ENCODE results near the gene PIP5K1A.

Gene PIP5K1A

GRCh38 chr1:151242442-151242841 is 44.1 kb downstream of the PIP5K1A start:
- CTCF ChIA-PET = interaction anchor here (1.9 kb wide), 1 partner anchor 10 kb away, joined by 11 read pairs; no protein-coding TSS in a partner anchor
- TF ChIP-seq ZNF639 (tag by site-specific recombination; IDR thresholded peaks at IDR 0.05) (no peak), ZNF623 (tag by site-specific recombination; IDR thresholded peaks at IDR 0.05) (no peak), ZNF785 (tag by site-specific recombination; IDR thresholded peaks at IDR 0.05) (no peak), GLI4 (tag by site-specific recombination; IDR thresholded peaks at IDR 0.05) (no peak), ZNF302 (tag by site-specific recombination; IDR thresholded peaks at IDR 0.05; ENCODE audit: low read depth) (no peak), ZNF114 (tag by site-specific recombination; IDR thresholded peaks at IDR 0.05) (no peak), ZNF341 (tag by site-specific recombination; IDR thresholded peaks at IDR 0.05; ENCODE audit: low read depth) (no peak), ZNF350 (tag by site-specific recombination; IDR thresholded peaks at IDR 0.05) (no peak), ZNF311 (tag by site-specific recombination; IDR thresholded peaks at IDR 0.05; ENCODE audit: borderline replicate concordance) (no peak), ZNF654 (tag by site-specific recombination; IDR thresholded peaks at IDR 0.05; ENCODE audit: low read depth) (no peak), ZNF248 (tag by site-specific recombination; IDR thresholded peaks at IDR 0.05) (no peak), PRDM10 (tag by site-specific recombination; IDR thresholded peaks at IDR 0.05) (no peak), ZBTB6 (tag by site-specific recombination; IDR thresholded peaks at IDR 0.05) (no peak), ZNF707 (tag by site-specific recombination; IDR thresholded peaks at IDR 0.05) (no peak), ZNF777 (tag by site-specific recombination; IDR thresholded peaks at IDR 0.05; ENCODE audit: borderline replicate concordance) (no peak)
- Histone ChIP-seq H3K4me3 (ENCODE audit: low read depth, low read length) (no peak overlapping the region), H3K27ac (ENCODE audit: extremely low read depth, low read depth, low read length) (no peak overlapping the region), H3K36me3 (ENCODE audit: control insufficient read depth in 2 of 2, insufficient read depth in 1 of 2, low read length in 2 of 2) (peaks cover 94 to 98% of the 10 kb centered on the region in 2 experiments), H3K9me3 (ENCODE audit: control insufficient read depth, insufficient read depth, low read depth, low read length) (no peaks in the 10 kb centered on the region), H3K4me1 (ENCODE audit: control insufficient read depth, insufficient read depth, low read length) (no peaks in the 10 kb centered on the region)
- POLR2A ChIA-PET = interaction anchor here (0.9 kb wide), 1 partner anchor 53 kb away, joined by 3 read pairs; the partner anchor contains the start of gene VPS72

- CTCF ChIA-PET = interaction anchor here (1.9 kb wide), 1 partner anchor 9 kb away, joined by 11 read pairs; no protein-coding TSS in a partner anchor
Observed at GRCh38 chr1:151243683-151244216, 45.4 kb downstream of the PIP5K1A start.

More at GRCh38 chr1:151243683-151244216, 45.4 kb downstream of the PIP5K1A start:
- Histone ChIP-seq H3K27ac (ENCODE audit: extremely low read depth, low read depth, low read length) (no peak overlapping the region), H3K4me3 (ENCODE audit: low read depth, low read length) (no peak overlapping the region), H3K9me3 (ENCODE audit: control insufficient read depth, insufficient read depth, low read depth, low read length) (no peaks in the 10 kb centered on the region), H3K36me3 (ENCODE audit: control insufficient read depth in 2 of 2, insufficient read depth in 1 of 2, low read length in 2 of 2) (peaks cover 92 to 98% of the 10 kb centered on the region in 2 experiments), H3K4me1 (ENCODE audit: control insufficient read depth, insufficient read depth, low read length) (no peaks in the 10 kb centered on the region)
- POLR2A ChIA-PET = no interaction called here
- TF ChIP-seq ZNF555 (tag by site-specific recombination; conservative IDR thresholded peaks at IDR 0.05) = no peak
- peak; percentile 69; the same call in 1 of the 2 replicates for TF ChIP-seq ZNF362 (tag by site-specific recombination; IDR thresholded peaks at IDR 0.05)
- TF ChIP-seq SCRT1 (tag by site-specific recombination; IDR thresholded peaks at IDR 0.05; ENCODE audit: borderline replicate concordance) = peak; percentile 58; the same call in 1 of the 2 replicates
